Forelimb muscle (tissue), 1 donor: Measurements from ENCODE around the gene SH3TC1. TPM values are rescaled to one million over a fixed set of nuclear protein-coding genes. Genes with fewer than 3 reads are reported as not detected.

Experiments used
- DNase-seq: peaks from one replicate; pipeline ENCODE4 v3.0.0-alpha.2; 2013; ENCODE audit warnings: low read depth
- polyA plus RNA-seq: library from polyadenylated mRNA; unstranded; fragments of 120-200 nt; gene quantifications from one replicate; pipeline ENCODE4 v1.2.1, GENCODE V29; 2013; ENCODE audit not compliant: insufficient read length

SH3TC1 gene
- polyA plus RNA-seq, 1 donor, result 8.5 TPM

GRCh38 chr4:8214136-8214535 lies 15.0 kb downstream of the SH3TC1 start:
- no peak for DNase-seq

- no peak for DNase-seq
Observed at GRCh38 chr4:8215001-8215427, 15.9 kb downstream of the SH3TC1 start.

- DNase-seq, result no peak
Observed at GRCh38 chr4:8215641-8216442, 16.8 kb downstream of the SH3TC1 start.

GRCh38 chr4:8216443-8217245 lies 17.6 kb downstream of the SH3TC1 start:
- no peak for DNase-seq

- DNase-seq, result no peak
Observed at GRCh38 chr4:8217246-8217511, 18.1 kb downstream of the SH3TC1 start.

- DNase-seq, result no peak
Observed at GRCh38 chr4:8217871-8218270, 18.8 kb downstream of the SH3TC1 start.

GRCh38 chr4:8218371-8219031 lies 19.4 kb downstream of the SH3TC1 start:
- DNase-seq, result no peak

- no peak for DNase-seq
Observed at GRCh38 chr4:8219236-8219635, 20.1 kb downstream of the SH3TC1 start.

GRCh38 chr4:8220661-8221450 lies 21.8 kb downstream of the SH3TC1 start:
- no peak for DNase-seq

- no peak for DNase-seq
Observed at GRCh38 chr4:8221476-8221875, 22.4 kb downstream of the SH3TC1 start.

- no peak for DNase-seq
Observed at GRCh38 chr4:8221985-8222384, 22.9 kb downstream of the SH3TC1 start.

GRCh38 chr4:8222609-8223388 lies 23.7 kb downstream of the SH3TC1 start:
- no peak for DNase-seq

- no peak for DNase-seq
Observed at GRCh38 chr4:8224267-8224974, 25.3 kb downstream of the SH3TC1 start.

- no peak for DNase-seq
Observed at GRCh38 chr4:8224975-8225625, 26.0 kb downstream of the SH3TC1 start.

GRCh38 chr4:8225706-8226443 lies 26.8 kb downstream of the SH3TC1 start:
- no peak for DNase-seq

- DNase-seq, result no peak
Observed at GRCh38 chr4:8227201-8227770, 28.2 kb downstream of the SH3TC1 start.

- no peak for DNase-seq
Observed at GRCh38 chr4:8227771-8228318, 28.8 kb downstream of the SH3TC1 start.
